ENCODE data around the gene VAV1. TPM values are rescaled to one million over a fixed set of nuclear protein-coding genes. Genes with fewer than 3 reads are reported as not detected.

VAV1 gene
- 1.8 TPM for total RNA-seq
- long read RNA-seq, partial matches to known transcripts: 0 of 1 reads
- long read RNA-seq, other reads (novel, unspliced or antisense): 0 of 1 reads

GRCh38 chr19:6772028-6772865, at the start of gene VAV1:
TSS of gene VAV1 (plus strand) at chr19:6772708. CDS start at chr19:6772808, 100 bp downstream.
- peaks cover 38% of the 10 kb centered on the region for H3K27me3 ChIP-seq (ENCODE audit: low read depth)
- intact Hi-C loops (cut with micrococcal nuclease): loop anchor here (10.0 kb wide), 1 partner anchor 137 kb away; no protein-coding TSS in a partner anchor
- DNase-seq: peak; percentile 58
- H3K9me3 ChIP-seq (replicated peaks): no peaks in the 10 kb centered on the region
- H3K36me3 ChIP-seq: no peaks in the 10 kb centered on the region
- no peak for TF ChIP-seq CTCF (IDR thresholded peaks at IDR 0.05; ENCODE audit: borderline replicate concordance)
- peak within 1 kb of the TSS; percentile 52 for H3K4me3 ChIP-seq
- H3K27ac ChIP-seq (replicated peaks): peak within 1 kb of the TSS; percentile 54
- peaks cover 8% of the 10 kb centered on the region for H3K4me1 ChIP-seq

DNA sequence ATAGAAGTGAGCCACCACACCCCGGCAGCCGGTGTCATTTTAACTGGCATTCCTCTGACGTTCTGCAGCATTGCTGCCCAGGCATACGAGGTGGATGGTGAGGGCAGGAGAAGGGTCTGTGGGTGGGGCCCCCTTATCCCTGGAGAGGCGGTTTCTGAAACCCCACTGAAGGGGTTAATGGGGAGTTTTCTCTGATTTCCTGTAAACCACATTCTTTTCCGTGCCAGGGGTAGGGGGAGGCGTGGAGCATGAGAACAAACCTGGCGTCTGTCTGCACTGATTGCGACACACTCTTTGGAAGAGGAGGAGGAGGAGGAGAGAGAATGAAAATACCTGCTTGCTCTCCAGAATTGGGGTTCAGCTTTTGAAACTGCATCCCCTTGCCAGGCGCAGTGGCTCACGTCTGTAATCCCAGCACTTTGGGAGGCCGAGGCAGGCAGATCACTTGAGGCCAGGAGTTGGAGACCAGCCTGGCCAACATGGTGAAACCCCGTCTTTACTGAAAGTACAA, 49.3 kb upstream of the VAV1 start:
- intact Hi-C loops (cut with micrococcal nuclease): no loop called here
- Histone ChIP-seq H3K27me3 (ENCODE audit: low read depth) (peaks cover 61% of the 10 kb centered on the region), H3K4me3 (peak overlapping the region; percentile 19), H3K27ac (replicated peaks) (peak overlapping the region; percentile 69), H3K9me3 (replicated peaks) (no peaks in the 10 kb centered on the region), H3K4me1 (no peaks in the 10 kb centered on the region), H3K36me3 (no peaks in the 10 kb centered on the region)
- TF ChIP-seq CTCF (IDR thresholded peaks at IDR 0.05; ENCODE audit: borderline replicate concordance): no peak
- peak; percentile 56 for DNase-seq

- H3K4me1 ChIP-seq: no peaks in the 10 kb centered on the region
- no peaks in the 10 kb centered on the region for H3K9me3 ChIP-seq (replicated peaks)
- H3K4me3 ChIP-seq: peak overlapping the region; percentile 19
- H3K27me3 ChIP-seq (ENCODE audit: low read depth): peaks cover 59% of the 10 kb centered on the region
- intact Hi-C loops (cut with micrococcal nuclease): no loop called here
- no peaks in the 10 kb centered on the region for H3K36me3 ChIP-seq
- no peak for DNase-seq
- H3K27ac ChIP-seq (replicated peaks): peak overlapping the region; percentile 69
- no peak for TF ChIP-seq CTCF (IDR thresholded peaks at IDR 0.05; ENCODE audit: borderline replicate concordance)
Measured at GRCh38 chr19:6723738-6724137, 48.8 kb upstream of the VAV1 start.

- TF ChIP-seq CTCF (IDR thresholded peaks at IDR 0.05; ENCODE audit: borderline replicate concordance): no peak
- Histone ChIP-seq H3K27ac (replicated peaks) (no peak overlapping the region), H3K36me3 (no peaks in the 10 kb centered on the region), H3K27me3 (ENCODE audit: low read depth) (peaks cover 55% of the 10 kb centered on the region), H3K4me1 (no peaks in the 10 kb centered on the region), H3K9me3 (replicated peaks) (no peaks in the 10 kb centered on the region), H3K4me3 (no peak overlapping the region)
- intact Hi-C loops (cut with micrococcal nuclease): no loop called here
- no peak for DNase-seq
Measured at GRCh38 chr19:6724631-6725492, 47.6 kb upstream of the VAV1 start.

DNA sequence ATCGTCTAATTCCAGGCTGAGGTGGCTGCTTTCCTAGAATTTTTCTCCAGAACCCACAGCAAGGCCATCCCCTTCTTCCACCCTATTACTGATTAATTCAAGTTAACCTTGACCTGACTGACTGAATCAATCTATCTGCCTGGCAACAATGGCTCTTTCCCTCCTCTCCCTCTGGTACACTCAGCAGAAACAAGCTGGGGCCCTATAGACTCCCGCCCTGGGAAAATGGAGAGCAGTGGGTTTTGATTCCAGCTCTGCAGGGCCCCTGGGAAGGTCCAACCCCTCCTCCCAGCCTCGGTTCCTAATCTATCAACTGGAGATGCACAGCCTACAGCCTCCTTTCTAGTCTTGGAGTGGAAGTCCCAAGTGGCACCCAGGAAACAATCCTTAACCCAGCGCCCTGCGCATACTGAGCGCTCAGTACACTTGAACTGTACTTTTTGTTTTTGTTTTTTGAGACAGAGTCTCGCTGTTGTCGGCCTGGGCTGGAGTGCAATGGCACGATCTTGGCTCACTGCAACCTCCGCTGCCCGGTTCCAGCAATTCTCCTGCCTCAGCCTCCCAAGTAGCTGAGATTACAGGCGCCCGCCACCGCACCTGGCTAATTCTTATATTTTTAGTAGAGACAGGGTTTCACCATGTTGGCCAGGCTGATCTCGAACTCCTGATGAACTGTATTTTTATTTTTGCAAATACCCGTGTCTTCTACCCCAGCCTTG, 46.8 kb upstream of the VAV1 start:
- no peak for TF ChIP-seq CTCF (IDR thresholded peaks at IDR 0.05; ENCODE audit: borderline replicate concordance)
- intact Hi-C loops (cut with micrococcal nuclease): no loop called here
- Histone ChIP-seq H3K27ac (replicated peaks) (no peak overlapping the region), H3K4me1 (no peaks in the 10 kb centered on the region), H3K9me3 (replicated peaks) (no peaks in the 10 kb centered on the region), H3K36me3 (no peaks in the 10 kb centered on the region), H3K4me3 (no peak overlapping the region), H3K27me3 (ENCODE audit: low read depth) (peaks cover 47% of the 10 kb centered on the region)
- DNase-seq: no peak
